GM12865 (cell line): ENCODE measurements around the gene PLAC9.

Experiments used
- DNase-seq: peaks from one replicate; pipeline ENCODE4 v3.0.0; 2010; ENCODE audit warnings: low read depth
- H3K4me3 ChIP-seq: 2 replicates; pipeline ENCODE4 v1.5.1; 2011; ENCODE audit warnings: mild to moderate bottlenecking, low read depth, low read length, control low read depth
- TF ChIP-seq, protein P1 (sequence below): IDR thresholded peaks from 2 replicates; pipeline ENCODE4 v1.5.1; 2011; ENCODE audit warnings: low read length, control low read depth, low read depth, inconsistent platforms; ENCODE audit not compliant: insufficient read depth; ENCODE audit errors: missing control alignments

The PLAC9 gene

DNA sequence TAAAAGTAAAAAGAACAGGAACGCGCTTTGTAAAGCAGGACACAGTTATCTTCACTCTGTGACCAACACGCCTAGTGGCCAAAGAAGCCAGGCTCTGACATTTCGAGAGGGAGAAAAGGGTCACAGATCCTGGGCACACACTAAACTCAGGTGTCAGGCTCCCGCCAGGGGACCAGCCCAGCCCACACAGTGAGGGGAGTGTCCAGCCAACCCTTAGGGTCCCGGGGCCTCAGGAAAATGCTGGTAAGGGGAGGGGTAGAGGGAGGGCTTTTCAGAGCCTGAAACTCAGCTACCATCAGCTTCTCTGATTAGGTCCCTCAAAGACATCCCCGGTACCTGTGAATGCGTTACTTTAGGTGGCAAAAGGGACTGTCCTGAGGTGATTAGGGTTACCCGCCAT, 56.2 kb downstream of the PLAC9 start:
- TF ChIP-seq, protein P1, sequence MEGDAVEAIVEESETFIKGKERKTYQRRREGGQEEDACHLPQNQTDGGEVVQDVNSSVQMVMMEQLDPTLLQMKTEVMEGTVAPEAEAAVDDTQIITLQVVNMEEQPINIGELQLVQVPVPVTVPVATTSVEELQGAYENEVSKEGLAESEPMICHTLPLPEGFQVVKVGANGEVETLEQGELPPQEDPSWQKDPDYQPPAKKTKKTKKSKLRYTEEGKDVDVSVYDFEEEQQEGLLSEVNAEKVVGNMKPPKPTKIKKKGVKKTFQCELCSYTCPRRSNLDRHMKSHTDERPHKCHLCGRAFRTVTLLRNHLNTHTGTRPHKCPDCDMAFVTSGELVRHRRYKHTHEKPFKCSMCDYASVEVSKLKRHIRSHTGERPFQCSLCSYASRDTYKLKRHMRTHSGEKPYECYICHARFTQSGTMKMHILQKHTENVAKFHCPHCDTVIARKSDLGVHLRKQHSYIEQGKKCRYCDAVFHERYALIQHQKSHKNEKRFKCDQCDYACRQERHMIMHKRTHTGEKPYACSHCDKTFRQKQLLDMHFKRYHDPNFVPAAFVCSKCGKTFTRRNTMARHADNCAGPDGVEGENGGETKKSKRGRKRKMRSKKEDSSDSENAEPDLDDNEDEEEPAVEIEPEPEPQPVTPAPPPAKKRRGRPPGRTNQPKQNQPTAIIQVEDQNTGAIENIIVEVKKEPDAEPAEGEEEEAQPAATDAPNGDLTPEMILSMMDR, result no peak
- DNase-seq, result no peak
- no peak overlapping the region for H3K4me3 ChIP-seq

DNA sequence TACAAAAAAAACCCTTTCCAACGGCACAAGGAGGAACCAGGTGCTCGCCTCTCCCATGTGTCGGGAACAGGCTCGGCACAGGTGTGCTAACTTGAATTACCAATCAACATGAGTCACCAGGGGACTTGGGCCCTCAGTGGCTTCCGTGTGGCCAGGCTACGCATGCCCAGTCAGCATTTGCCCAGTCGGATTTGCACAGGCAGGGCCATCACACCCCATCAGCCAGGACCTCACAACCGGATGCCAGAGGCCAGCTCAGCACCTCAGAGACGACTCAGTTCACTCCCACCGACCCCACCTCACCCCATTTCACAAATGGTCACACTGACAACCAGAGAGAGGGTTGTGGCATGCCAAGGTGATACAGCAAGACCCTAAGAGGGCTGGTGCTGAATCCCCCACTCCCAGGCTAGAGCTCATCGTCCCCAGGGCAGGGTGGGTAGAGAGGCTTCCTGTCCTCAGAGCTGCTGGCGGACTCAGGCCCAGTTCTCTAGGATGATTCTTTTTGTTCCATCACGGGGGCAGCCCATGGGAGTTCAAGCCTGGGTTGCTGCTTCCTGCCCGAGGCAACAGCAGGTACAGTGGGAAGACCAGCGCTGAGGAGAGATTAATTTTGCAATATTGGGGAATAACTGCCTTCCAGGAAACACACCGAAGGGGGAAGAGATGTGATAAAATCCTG, 59.2 kb downstream of the PLAC9 start:
- no peak overlapping the region for H3K4me3 ChIP-seq
- DNase-seq, result no peak

DNA sequence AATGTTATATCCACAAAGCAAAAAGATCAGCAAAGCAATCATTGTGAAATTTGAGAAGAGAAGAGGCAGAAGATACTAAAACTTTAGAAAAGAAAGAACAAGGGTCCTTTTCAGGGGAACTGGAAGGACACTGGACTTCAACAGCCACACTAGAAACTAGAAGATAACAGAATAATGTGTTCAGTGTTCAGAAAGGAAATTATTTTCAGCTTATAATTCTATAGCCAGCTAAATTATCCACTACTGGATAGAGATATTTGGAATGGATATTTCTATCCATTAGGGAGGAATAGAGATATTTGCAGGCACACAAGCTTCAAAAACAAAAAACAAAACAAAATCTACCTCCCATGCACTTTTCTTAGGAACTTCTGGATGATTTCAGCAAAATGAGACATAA, 60.0 kb downstream of the PLAC9 start:
- TF ChIP-seq, protein P1, result no peak
- no peak for DNase-seq
- no peak overlapping the region for H3K4me3 ChIP-seq

More for the DNA sequence above, 59.2 kb downstream of the PLAC9 start:
- TF ChIP-seq, protein P1, result no peak

DNA sequence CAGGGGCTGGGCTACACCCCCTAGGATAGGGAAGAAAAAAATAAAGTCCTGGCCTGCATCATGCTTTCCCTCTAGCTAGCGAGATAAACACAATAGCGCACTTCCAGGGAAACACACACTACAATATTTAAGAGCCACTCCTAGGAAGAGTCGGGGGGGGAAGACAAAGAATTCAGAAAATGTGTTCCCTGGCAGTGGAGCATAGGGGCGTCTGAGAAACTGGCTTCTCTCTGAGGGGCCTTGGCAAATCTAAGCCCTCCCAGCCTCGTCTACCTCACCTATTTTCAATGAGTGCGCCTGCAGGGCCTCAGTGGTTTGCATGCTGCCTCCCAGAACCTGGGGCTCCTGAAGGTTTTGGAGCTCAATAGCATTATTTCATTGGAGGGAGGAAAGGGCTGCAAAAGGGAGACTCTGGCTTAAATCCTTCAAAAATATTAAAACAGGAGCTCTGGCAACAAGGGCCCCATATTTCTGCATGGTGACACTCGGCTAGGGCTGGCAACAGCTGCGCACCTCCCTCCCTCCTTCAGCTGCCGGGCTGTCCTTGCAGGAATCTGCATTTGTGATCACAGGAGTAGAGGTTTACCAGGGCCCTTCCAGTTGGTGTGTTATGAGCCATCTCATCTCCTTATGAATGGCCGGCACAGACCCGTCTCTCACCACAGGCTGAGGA, 62.0 kb downstream of the PLAC9 start:
- TF ChIP-seq, protein P1, result no peak
- no peak for DNase-seq
- H3K4me3 ChIP-seq, result no peak overlapping the region
